Sciatic nerve (tissue), 2 donors: ENCODE measurements around the gene BTNL3. TPM values are rescaled to one million over a fixed set of nuclear protein-coding genes. Genes with fewer than 3 reads are reported as not detected.
"Not testable (repeated sequence)": the region's sequence is repeated elsewhere in the genome, so short reads cannot be mapped to it uniquely, and the experiment has no call there.

ENCODE experiments used
- ATAC-seq: fragments of 200-7000 bp; cut with Tn5 transposase; one replicate; pipeline ENCODE4 v1.9.1; 2020; ENCODE audit warnings: mild to moderate bottlenecking, moderate library complexity
- DNase-seq: peaks from one replicate; pipeline ENCODE4 v3.0.0-alpha.2; 2020; ENCODE audit warnings: low spot score
- intact Hi-C: fragments of 100-400 bp; cut with DNase I; formaldehyde crosslinking; loops from one replicate; pipeline ENCODE4 v1.14.2; 2022
- total RNA-seq: library from RNA; stranded (reverse); fragmentation: NEBNext Ultra II Directional; extraction: Animal tissue kit (Norgen Biotek cat#: 25700); gene quantifications from one replicate; pipeline ENCODE4 v1.2.1, GENCODE V29; 2021
- donor health status: DM: no; HTN: no; CAD: no.
- donor health status: DM: no; HTN: no; CAD: no.

BTNL3 gene
- total RNA-seq, result not detected

GRCh38 chr5:180988592-180988991 lies at the start of gene BTNL3:
BTNL3 (plus strand) TSS chr5:180988846; CDS start chr5:180989029, 183 bp downstream.
- DNase-seq (no peak), ATAC-seq (no peak)
- intact Hi-C loops, result no loop called here

- no peak for DNase-seq
- intact Hi-C loops, result no loop called here
- no peak for ATAC-seq
These were observed 38.2 kb upstream of the BTNL3 start for GRCh38 chr5:180950291-180950949.

- DNase-seq (no peak), ATAC-seq (no peak)
- intact Hi-C loops, result no loop called here
These were observed 29.0 kb upstream of the BTNL3 start for GRCh38 chr5:180959661-180960060.

- no peak for ATAC-seq
- DNase-seq, result no peak
- intact Hi-C loops, result no loop called here
These were observed 28.4 kb upstream of the BTNL3 start for GRCh38 chr5:180960209-180960608.

- ATAC-seq, result no peak
- intact Hi-C loops, result no loop called here
- no peak for DNase-seq
These were observed 19.2 kb upstream of the BTNL3 start for GRCh38 chr5:180969406-180969805.

- intact Hi-C loops, result no loop called here
- DNase-seq (no peak), ATAC-seq (no peak)
These were observed 18.3 kb upstream of the BTNL3 start for GRCh38 chr5:180970336-180970735.

GRCh38 chr5:180970875-180971274 lies 17.8 kb upstream of the BTNL3 start:
- DNase-seq (no peak), ATAC-seq (no peak)
- intact Hi-C loops, result no loop called here

- no peak for ATAC-seq
- DNase-seq, result no peak
- intact Hi-C loops, result no loop called here
These were observed 13.9 kb upstream of the BTNL3 start for GRCh38 chr5:180974612-180975315.

- intact Hi-C loops, result no loop called here
- ATAC-seq, result no peak
- no peak for DNase-seq
These were observed 13.3 kb upstream of the BTNL3 start for GRCh38 chr5:180975338-180975737.

GRCh38 chr5:180976518-180976917 lies 12.1 kb upstream of the BTNL3 start:
- ATAC-seq (no peak), DNase-seq (no peak)
- intact Hi-C loops, result no loop called here

GRCh38 chr5:180977852-180978251 lies 10.8 kb upstream of the BTNL3 start:
- ATAC-seq (no peak), DNase-seq (no peak)
- intact Hi-C loops, result no loop called here

- ATAC-seq (no peak), DNase-seq (no peak)
- intact Hi-C loops, result no loop called here
These were observed 6.5 kb upstream of the BTNL3 start for GRCh38 chr5:180982008-180982741.

GRCh38 chr5:180988016-180988415 lies 630 bp upstream of the BTNL3 start:
- ATAC-seq, result no peak

GRCh38 chr5:180990086-180990881 lies 1.6 kb downstream of the BTNL3 start:
- intact Hi-C loops, result no loop called here
- ATAC-seq, result no peak
- no peak for DNase-seq

More at GRCh38 chr5:180988016-180988415, 630 bp upstream of the BTNL3 start:
- DNase-seq, result no peak
- intact Hi-C loops, result no loop called here

GRCh38 chr5:180990882-180991242 lies 2.2 kb downstream of the BTNL3 start:
- DNase-seq (no peak), ATAC-seq (no peak)
- intact Hi-C loops, result no loop called here

GRCh38 chr5:181001947-181002346 lies 13.3 kb downstream of the BTNL3 start:
- ATAC-seq (no peak), DNase-seq (no peak)
- intact Hi-C loops, result no loop called here

- DNase-seq (no peak), ATAC-seq (no peak)
- intact Hi-C loops, result no loop called here
These were observed 17.1 kb downstream of the BTNL3 start for GRCh38 chr5:181005791-181006190.

- no peak for ATAC-seq
- no peak for DNase-seq
- intact Hi-C loops, result no loop called here
These were observed 19.5 kb downstream of the BTNL3 start for GRCh38 chr5:181008136-181008535.

GRCh38 chr5:181010018-181010417 lies 21.4 kb downstream of the BTNL3 start:
- intact Hi-C loops, DNase-seq, ATAC-seq: not testable (repeated sequence)
